DLD1 (cell line): ENCODE results near the gene TRIO.

Experiments
- in situ Hi-C: cut with HindIII; loops from 2 replicates; pipeline ENCODE4 v1.10.0; 2017; ENCODE audit warnings: low sequenced_read_pairs

Gene TRIO

DNA sequence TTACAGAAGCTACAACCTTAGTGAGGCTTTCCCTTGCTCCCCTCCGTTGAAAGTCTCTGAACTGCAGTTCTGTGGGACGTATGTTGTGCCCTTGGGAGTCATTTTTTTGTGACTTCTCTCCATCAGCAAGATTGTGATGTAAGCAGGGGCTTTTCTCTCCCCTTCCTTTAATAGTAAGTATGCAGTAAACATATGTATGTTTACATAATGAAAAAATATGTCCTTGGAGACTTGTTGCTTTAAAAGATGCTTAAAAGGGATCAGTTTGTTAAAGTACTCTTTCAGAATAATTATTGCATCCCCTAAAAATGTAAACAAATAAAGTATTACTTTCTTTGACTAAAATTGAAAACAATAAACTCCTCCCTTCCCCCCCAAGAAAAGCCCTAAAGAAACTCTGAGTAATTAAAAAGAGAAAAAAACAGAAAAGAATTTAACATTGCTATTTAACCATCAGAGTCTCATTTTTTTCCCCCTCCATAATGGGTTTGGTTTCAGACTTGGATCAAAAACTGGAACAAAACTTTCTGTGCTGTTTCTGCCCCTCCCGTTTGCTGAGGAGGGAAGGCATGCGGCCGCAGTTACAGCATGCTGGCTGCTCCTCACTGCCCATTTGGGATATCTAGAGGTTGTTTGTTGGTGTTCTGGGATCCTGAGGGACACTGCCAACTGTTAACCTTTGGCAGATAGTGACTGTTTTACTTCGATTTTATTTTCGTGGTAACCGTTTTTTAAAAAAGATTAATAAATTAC, 40.2 kb downstream of the TRIO start:
- in situ Hi-C loops = no loop called here

DNA sequence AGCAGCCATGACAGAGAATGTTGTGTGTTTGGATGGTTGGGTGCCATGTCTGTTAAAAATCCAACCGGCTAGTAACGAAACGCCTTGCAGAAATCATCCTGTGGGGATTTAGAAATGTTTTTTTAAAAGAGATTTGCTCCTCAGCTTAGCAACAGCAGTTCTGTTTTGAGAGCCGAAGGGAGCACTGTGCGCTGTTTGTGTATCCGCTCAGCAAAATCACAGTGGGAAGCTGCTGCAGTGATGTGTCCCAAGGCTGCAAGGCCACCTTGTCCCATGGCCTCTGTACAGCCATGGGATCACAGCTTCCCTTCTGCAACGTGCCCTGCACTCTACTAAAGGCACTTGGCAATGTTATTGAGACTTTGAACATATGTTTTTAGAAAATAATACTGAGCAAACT, 40.9 kb downstream of the TRIO start:
- in situ Hi-C loops = no loop called here

DNA sequence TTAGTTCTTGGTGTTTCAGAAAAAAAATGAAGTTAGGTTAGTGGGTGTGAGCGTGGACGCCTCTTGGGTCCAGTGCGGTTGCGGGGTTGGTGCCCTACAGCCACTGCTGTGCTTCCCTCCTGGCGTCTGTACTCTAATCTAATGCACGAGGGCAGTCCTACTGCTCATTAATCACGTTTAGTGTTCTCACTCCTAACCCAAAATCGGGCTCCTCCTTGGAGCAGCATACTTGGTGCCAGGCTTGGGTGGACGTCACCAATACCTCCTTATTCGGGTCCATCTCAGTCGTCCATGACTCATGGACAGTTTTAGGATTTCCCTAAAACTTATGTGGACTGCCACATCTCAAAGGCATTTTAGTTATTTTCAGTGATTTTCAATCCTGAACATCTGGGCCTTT, 41.6 kb downstream of the TRIO start:
- in situ Hi-C loops = no loop called here

- in situ Hi-C loops = no loop called here
Measured at GRCh38 chr5:14185326-14186058, 42.4 kb downstream of the TRIO start.

DNA sequence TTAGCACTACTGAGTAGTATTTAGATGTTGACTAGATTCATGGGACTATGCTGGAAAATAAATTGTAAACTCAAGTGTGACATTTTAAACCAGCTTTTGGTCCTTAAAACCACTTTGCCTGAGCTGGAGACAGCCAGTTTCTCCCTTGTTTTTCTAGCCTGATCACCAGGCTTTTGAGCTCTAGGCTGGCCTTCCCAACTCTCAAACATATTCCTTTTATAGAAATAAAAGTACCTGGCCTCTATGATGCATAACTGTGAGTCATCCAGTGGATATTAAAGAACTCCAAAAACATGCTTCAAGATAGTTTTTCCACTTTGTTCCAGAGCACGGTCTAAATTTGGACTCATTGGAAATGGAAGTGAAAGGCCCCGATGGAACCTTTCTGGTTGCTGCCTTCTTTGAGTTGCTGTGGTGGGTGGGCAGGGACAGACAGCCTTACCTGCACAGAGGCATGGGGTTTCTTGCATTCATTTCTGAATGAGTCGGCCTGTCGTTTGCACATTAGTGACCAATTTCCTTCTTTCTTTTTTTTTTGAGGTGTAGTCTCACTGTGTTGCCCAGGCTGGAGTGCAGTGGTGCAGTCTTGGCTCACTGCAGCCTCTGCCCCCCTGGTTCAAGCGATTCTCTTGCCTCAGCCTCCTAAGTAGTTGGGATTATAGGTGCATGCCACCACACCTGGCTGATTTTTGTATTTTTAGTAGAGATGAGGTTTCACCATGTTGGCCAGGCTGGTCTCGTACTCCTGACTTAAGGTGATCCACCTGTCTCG, 43.1 kb downstream of the TRIO start:
- in situ Hi-C loops = no loop called here

DNA sequence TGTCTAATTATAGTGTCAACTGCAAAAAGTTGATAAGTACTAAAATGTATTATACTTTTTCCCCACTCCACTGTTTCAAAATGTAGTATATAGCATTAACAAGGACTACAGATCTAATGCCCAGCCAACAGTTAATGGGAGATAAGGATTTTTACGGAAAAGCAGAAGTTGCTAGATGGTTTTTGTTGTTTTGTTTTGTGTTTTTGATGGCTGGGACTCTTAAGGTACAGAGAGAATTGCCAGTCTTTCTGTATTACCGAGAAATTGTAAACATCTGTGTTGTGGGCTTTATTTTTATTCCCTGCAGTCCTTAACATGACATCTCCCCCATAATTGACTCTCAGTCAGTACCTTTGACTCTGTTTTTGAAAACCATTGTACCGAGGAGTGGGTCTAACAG, 44.0 kb downstream of the TRIO start:
- in situ Hi-C loops = no loop called here

GRCh38 chr5:14187660-14188059, 44.5 kb downstream of the TRIO start:
- in situ Hi-C loops = no loop called here

DNA sequence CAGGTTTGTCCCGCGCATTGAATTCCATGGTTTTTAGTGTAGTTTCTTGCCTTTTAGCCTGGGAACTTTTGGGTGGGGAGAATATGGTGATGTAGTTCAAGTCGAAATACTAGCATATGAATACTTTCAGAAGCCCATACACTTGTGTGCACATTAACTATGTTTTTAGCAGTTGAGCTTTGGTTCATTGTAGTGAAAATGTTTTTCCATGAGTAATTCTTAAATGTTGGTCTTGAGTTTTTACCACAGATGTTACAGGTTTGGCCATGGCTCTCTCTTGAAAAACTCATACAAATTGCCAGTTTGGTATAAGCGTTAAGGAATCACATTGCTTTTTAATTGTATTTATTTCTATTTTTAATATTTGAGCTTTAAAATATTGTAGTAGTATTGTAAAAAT, 45.6 kb downstream of the TRIO start:
- in situ Hi-C loops = no loop called here

DNA sequence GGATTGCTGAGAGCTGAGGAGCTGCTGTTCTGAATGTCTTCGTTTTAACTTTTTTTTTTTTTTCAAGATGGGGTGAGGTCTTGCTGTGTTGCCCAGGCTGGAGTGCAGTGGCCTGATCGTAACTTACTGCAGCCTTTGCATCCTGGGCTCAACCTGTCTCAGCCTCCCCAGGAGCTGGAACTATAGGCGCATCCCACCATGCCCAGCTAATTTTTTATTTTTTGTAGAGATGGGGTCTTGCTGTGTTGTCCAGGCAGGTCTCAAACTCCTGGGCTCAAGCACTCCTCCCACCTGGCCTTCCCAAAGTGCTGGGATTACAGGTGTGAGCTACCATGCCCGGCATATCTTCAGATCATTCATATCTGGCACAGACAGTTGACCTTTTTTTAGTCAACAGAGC, 46.5 kb downstream of the TRIO start:
- in situ Hi-C loops = no loop called here

DNA sequence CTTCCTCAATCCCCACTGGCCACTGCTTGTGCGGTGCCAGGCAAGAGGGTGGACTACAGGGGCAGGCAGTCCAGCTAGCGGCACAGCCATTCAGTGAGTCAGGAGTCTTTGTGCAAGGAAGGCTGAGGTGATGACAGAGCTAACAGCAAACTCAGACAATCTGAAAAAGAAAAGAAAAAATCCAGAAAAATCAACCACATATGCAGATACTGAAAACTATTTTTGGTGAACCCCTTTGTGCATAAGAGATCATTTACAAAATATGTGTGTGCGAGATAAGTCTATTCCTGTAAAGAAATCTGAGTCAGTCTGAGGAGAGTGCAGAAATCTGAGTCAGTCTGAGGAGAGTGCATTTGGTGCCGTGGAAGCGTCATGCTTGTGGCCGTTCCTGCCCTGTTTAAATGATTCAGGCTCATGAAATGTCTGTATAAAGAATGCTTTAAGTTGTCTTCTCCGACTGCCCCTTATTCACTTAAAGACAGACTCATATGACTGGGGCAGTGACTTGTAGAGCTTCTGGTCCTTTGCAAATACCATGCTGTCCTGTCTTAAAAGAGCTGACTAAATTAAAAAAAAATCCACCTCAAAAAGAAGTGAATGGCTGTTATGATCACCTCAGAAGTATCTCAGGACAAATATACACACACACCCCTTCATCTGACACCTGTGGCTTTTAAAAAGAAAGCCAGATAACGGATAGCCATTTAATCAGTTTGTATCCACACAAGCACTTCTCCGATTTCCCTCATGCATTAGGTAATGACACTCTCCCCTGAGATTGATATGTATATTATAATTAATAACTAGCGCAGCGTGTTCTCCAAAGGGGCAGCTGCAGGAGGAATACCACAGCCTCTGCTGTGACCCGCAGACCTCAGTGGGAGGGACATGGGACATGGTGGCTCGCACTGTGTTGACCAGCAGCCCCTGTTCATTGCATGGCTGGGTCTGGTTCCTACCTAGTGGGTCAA, 47.3 kb downstream of the TRIO start:
- in situ Hi-C loops = no loop called here

GRCh38 chr5:14191325-14191724, 48.2 kb downstream of the TRIO start:
- in situ Hi-C loops = no loop called here

DNA sequence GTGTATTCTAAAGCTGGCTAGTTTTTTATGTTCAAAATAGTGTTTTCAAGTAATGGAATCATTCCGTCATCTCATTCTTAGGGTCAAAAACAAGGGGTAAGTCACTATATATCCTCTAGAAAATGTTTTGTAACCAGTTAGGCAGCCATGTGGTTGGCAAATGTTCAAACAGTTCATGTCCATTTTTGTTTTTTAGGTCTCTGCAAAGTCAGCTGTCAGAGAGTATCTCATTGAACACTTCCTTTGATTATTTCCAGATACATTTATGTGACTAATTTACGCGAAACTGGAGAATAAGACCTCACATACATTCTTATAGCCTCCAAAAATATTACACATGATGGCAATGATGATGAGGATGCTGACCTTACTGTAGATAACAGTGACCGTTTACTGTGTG, 50.4 kb downstream of the TRIO start:
- in situ Hi-C loops = no loop called here

DNA sequence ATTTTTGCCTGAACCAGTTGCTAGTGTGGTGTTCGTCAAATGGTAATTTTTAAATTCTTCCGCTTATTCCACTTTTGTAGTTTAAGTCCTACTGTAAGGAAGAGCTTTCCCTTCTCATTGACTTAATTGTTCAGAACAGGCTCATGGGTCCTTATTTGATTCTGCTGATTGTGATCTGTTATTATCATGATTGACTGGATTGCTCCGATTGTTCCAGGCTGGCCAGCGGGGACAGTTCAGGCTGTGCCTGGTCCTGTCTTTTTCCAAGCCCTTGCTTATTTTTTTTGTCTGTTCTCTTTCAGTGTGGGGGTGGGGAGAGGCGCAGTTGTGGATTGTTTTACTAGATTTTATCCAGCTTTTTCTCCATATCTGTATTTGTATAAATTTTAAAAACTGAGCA, 52.4 kb downstream of the TRIO start:
- in situ Hi-C loops = no loop called here

DNA sequence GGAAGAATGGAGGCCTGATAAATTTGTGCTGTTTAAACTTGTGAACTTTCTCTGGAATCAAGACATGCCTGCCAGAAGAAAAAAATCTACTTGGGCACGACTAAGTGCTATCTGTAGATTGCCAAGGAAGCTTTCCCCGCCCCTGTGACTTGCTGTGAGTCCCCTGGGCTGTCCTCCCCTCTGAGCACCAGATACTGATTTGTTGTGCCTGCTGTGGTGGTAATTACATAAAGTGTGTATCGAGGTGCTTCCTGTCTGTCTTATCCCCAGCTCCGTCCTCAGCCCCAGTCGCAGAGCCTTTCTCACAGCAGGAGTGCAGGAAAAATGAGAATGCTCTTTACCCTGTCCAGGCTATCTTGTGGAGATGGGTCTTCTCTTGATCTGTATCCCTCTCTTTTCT, 53.9 kb downstream of the TRIO start:
- in situ Hi-C loops = no loop called here

GRCh38 chr5:14199902-14200301, 56.8 kb downstream of the TRIO start:
- in situ Hi-C loops = no loop called here

GRCh38 chr5:14200312-14200990, 57.3 kb downstream of the TRIO start:
- in situ Hi-C loops = no loop called here

DNA sequence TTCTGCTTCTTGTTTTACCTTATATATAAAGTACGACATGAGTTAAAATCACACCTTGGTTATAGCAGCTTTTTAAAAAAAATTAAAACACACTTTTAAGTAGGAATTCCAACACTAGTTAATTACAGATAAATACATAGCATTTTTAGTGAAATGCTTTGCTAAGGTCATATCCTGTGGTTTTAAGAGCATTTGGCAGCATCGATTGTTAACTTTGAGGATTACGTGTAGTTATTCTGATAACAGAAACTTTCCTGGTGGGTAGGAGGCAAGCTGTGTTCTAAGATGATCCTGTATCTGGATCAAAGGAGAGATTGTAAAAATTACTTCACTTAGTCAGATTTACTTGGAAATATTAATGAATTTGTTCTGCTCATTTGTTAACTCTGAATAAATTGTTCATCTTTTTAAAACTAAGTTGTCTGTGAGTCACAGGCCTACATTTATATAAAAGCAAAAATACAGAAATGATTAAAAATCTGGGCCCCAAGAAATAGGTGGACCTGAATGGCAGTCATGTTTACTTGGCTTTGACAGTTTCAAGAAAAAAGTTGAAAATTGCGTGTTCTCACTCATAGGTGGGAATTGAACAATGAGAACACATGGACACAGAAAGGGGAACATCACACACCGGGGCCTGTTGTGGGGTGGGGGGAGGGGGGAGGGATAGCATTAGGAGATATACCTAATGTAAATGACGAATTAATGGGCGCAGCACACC, 58.3 kb downstream of the TRIO start:
- in situ Hi-C loops = no loop called here

- in situ Hi-C loops = no loop called here
Measured at GRCh38 chr5:14202462-14202861, 59.3 kb downstream of the TRIO start.

- in situ Hi-C loops = no loop called here
Measured at GRCh38 chr5:14204011-14204670, 61.0 kb downstream of the TRIO start.
